ENCODE measurements around the gene HYAL2. TPM values are rescaled to one million over a fixed set of nuclear protein-coding genes. Genes with fewer than 3 reads are reported as not detected.

HYAL2 gene
- total RNA-seq, 1 experiment from 2014 or later = 27.5 TPM

Other genes with a start within 250 kb of the HYAL2 start
- 30.1 to 34.5 TPM (median 32.8 TPM) in 5 replicates for gene RBM5, start 233.8 kb downstream of the HYAL2 start, total RNA-seq (2022; extraction: Qiagen RNA extraction; ENCODE audit: low read depth)
- 7.1 to 10.5 TPM (median 10.0 TPM) in 5 replicates for gene SEMA3F, start 167.4 kb downstream of the HYAL2 start, total RNA-seq (2022; extraction: Qiagen RNA extraction; ENCODE audit: low read depth)
- gene GNAT1, start 131.1 kb downstream of the HYAL2 start, total RNA-seq (2022; extraction: Qiagen RNA extraction; ENCODE audit: low read depth) = 0.02 TPM in 1 of 5 replicates, not detected in the others
- 0.01 to 0.04 TPM in 2 of 5 replicates, not detected in the others for gene SLC38A3, start 117.5 kb downstream of the HYAL2 start, total RNA-seq (2022; extraction: Qiagen RNA extraction; ENCODE audit: low read depth)
- 33.5 to 45.0 TPM (median 41.8 TPM) in 5 replicates for gene GNAI2, start 86.5 kb downstream of the HYAL2 start, total RNA-seq (2022; extraction: Qiagen RNA extraction; ENCODE audit: low read depth)
- 4.8 to 9.3 TPM (median 6.9 TPM) in 5 replicates for gene SEMA3B, start 53.6 kb downstream of the HYAL2 start, total RNA-seq (2022; extraction: Qiagen RNA extraction; ENCODE audit: low read depth)
- gene LSMEM2, start 43.7 kb downstream of the HYAL2 start, total RNA-seq (2022; extraction: Qiagen RNA extraction; ENCODE audit: low read depth) = 0.05 to 0.14 TPM (median 0.13 TPM) in 3 of 5 replicates, not detected in the others
- 73.1 to 96.7 TPM (median 94.7 TPM) in 5 replicates for gene IFRD2, start 30.3 kb downstream of the HYAL2 start, total RNA-seq (2022; extraction: Qiagen RNA extraction; ENCODE audit: low read depth)
- 7.8 to 10.6 TPM (median 9.1 TPM) in 5 replicates for gene HYAL3, start 23.3 kb downstream of the HYAL2 start, total RNA-seq (2022; extraction: Qiagen RNA extraction; ENCODE audit: low read depth)
- gene NAA80, start 23.3 kb downstream of the HYAL2 start, total RNA-seq (2022; extraction: Qiagen RNA extraction; ENCODE audit: low read depth) = 5.1 to 7.7 TPM (median 6.0 TPM) in 5 replicates
- 0.31 to 0.48 TPM (median 0.38 TPM) in 5 replicates for gene HYAL1, start 19.2 kb downstream of the HYAL2 start, total RNA-seq (2022; extraction: Qiagen RNA extraction; ENCODE audit: low read depth)
- gene TUSC2, start 5.5 kb upstream of the HYAL2 start, total RNA-seq (2022; extraction: Qiagen RNA extraction; ENCODE audit: low read depth) = 21.8 to 37.7 TPM (median 36.6 TPM) in 5 replicates
- gene RASSF1, start 18.1 kb upstream of the HYAL2 start, total RNA-seq (2022; extraction: Qiagen RNA extraction; ENCODE audit: low read depth) = 16.4 to 20.7 TPM (median 18.7 TPM) in 5 replicates
- 0.36 to 1.3 TPM (median 0.91 TPM) in 5 replicates for gene ZMYND10, start 23.0 kb upstream of the HYAL2 start, total RNA-seq (2022; extraction: Qiagen RNA extraction; ENCODE audit: low read depth)
- 13.4 to 15.1 TPM (median 13.8 TPM) in 5 replicates for gene NPRL2, start 28.0 kb upstream of the HYAL2 start, total RNA-seq (2022; extraction: Qiagen RNA extraction; ENCODE audit: low read depth)
- gene CYB561D2, start 28.1 kb upstream of the HYAL2 start, total RNA-seq (2022; extraction: Qiagen RNA extraction; ENCODE audit: low read depth) = 14.6 to 22.0 TPM (median 21.1 TPM) in 5 replicates
- 37.1 to 46.1 TPM (median 45.8 TPM) in 5 replicates for gene TMEM115, start 36.8 kb upstream of the HYAL2 start, total RNA-seq (2022; extraction: Qiagen RNA extraction; ENCODE audit: low read depth)
- gene CACNA2D2, start 180.9 kb upstream of the HYAL2 start, total RNA-seq (2022; extraction: Qiagen RNA extraction; ENCODE audit: low read depth) = 0.28 to 0.66 TPM (median 0.52 TPM) in 5 replicates
- 2.1 to 3.1 TPM (median 2.6 TPM) in 5 replicates for gene C3orf18, start 245.0 kb upstream of the HYAL2 start, total RNA-seq (2022; extraction: Qiagen RNA extraction; ENCODE audit: low read depth)
- 4.9 to 6.9 TPM (median 6.5 TPM) in 5 replicates for gene HEMK1, start 246.8 kb upstream of the HYAL2 start, total RNA-seq (2022; extraction: Qiagen RNA extraction; ENCODE audit: low read depth)

Data from A549 treated with CpdA at 1 μM for 4 hours (cell line).